Adrenal gland (tissue), 12 donors: ENCODE measurements around the gene AUTS2. TPM values are rescaled to one million over a fixed set of nuclear protein-coding genes. Genes with fewer than 3 reads are reported as not detected.

Experiments used
- DNase-seq, 7 donors: peaks; one replicate each; pipeline ENCODE4 v3.0.0-alpha.2; 2019 to 2020
- H3K27ac ChIP-seq, 5 donors: fragments of 200-600 bp; sonication (generic) in 4 of 5; 1 replicate in 3 of 5; 2 replicates in 2 of 5; pipeline versions ENCODE4 v1.5.1 to v1.8.0; 2016 to 2020; ENCODE audit warnings: mild to moderate bottlenecking in 1 of 5
- H3K27me3 ChIP-seq: fragments of 200-600 bp; 2 replicates; pipeline ENCODE4 v1.8.0; 2021
- H3K36me3 ChIP-seq, 2 donors: fragments of 200-600 bp; replicated peaks in 1 of 2; 1 replicate in 1 of 2; 2 replicates in 1 of 2; pipeline versions ENCODE4 v1.5.1 to v1.8.0; 2018 to 2022
- H3K4me1 ChIP-seq, 2 donors: fragments of 200-600 bp; replicated peaks in 1 of 2; 1 replicate in 1 of 2; 2 replicates in 1 of 2; pipeline versions ENCODE4 v1.5.1 to v1.8.0; 2018 to 2021
- H3K4me3 ChIP-seq, 4 donors: fragments of 200-600 bp; sonication (generic) in 3 of 4; one replicate each; pipeline ENCODE4 v1.5.1; 2016 to 2018
- H3K9me3 ChIP-seq, 3 donors: fragments of 200-600 bp; sonication (generic) in 1 of 3; replicated peaks in 1 of 3; 1 replicate in 2 of 3; 2 replicates in 1 of 3; pipeline versions ENCODE4 v1.5.1 to v1.8.0; 2016 to 2021
- POLR2A ChIP-seq, 2 donors: fragments of 450-650 bp; IDR thresholded peaks; one replicate each; pipeline ENCODE4 v1.6.1; 2017; ENCODE audit warnings: antibody characterized with exemption in 2 of 2, mild to moderate bottlenecking in 2 of 2, moderate library complexity in 1 of 2
- whole genome bisulfite sequencing, 4 donors: extraction: QIAGEN DNeasy Blood & Tissue Kit in 2 of 4; methylation state at CpG; one replicate each; pipeline versions ENCODE4 v1.1.5 to v1.1.7; 2013 to 2017; 5-methylcytosine and 5-hydroxymethylcytosine counted together
- intact Hi-C, 2 donors: fragments of 100-400 bp; cut with DNase I; formaldehyde crosslinking; loops; one replicate each; pipeline versions ENCODE4 v1.14.1 to v1.15.0; 2022 to 2023
- polyA plus RNA-seq, 3 donors: library from polyadenylated mRNA; stranded (reverse); fragments of 200-250 nt in 2 of 3; fragments of 350-450 nt in 1 of 3; fragmentation: Illumina TruSeq in 1 of 3; extraction: RNeasy Lipid Tissue Mini Kit (QIAGEN cat#74804) in 1 of 3; gene quantifications; one replicate each; pipeline ENCODE4 v1.2.3, GENCODE V29; 2013 to 2014
- total RNA-seq, 9 donors: library from RNA; depleted of rRNA in 4 of 9; stranded (reverse); fragments of >200 nt in 4 of 9; fragments of 120-200 nt in 1 of 9; fragmentation: NEBNext Ultra II Directional in 1 of 9; extraction: Animal tissue kit (Norgen Biotek cat#: 25700) in 1 of 9; gene quantifications; one replicate each; pipeline versions ENCODE4 v1.1.0 to v1.2.4, GENCODE V29; 2013 to 2023
- TF ChIP-seq, protein P1 (sequence below), 6 experiments: fragments of 450-650 bp in 4 of 6; fragments of 200-600 bp in 2 of 6; sonication (generic) in 1 of 6; IDR thresholded peaks; 1 replicate in 5 of 6; 2 replicates in 1 of 6; pipeline versions ENCODE4 v1.5.1 to v1.8.0; 2016 to 2021; ENCODE audit warnings: antibody characterized with exemption in 6 of 6, mild to moderate bottlenecking in 2 of 6, moderate library complexity in 1 of 6
- donor health status: healthy with polysubstance abuse.
- donor health status: Bipolar disorder and iron deficiency.
- donor health status: DM: yes; HTN: yes; CAD: no.
- donor health status: DM: no; HTN: no; CAD: no.
- donor health status: DM: no; HTN: no; CAD: no.
- donor health status: DM: yes; HTN: yes; CAD: no.

AUTS2 gene
- total and polyA plus RNA-seq, 12 donors: 6.4 to 44.0 (median 15.2) TPM

DNA sequence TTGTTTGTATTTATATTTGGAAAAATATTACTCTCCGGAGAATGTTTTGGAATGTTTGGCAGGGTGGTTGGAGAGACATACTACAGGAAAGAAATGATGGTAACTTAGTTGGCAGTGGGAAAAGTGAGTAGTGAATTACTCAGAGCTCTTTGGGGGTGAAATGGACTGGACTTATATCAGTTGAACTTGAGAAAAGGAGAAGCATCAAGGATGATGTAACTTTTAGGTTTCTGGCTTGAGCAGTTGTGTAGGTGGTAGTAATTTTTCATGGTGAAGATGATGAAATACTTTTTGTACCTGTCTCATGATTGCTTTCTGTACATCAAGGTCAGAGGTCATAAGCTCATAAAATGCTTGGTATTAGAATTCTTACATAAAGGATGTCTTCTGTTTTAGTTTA, 617.2 kb downstream of the AUTS2 start:
- no peaks in the 10 kb centered on the region for H3K27me3 ChIP-seq
- TF ChIP-seq POLR2A (IDR thresholded peaks at IDR 0.05): no peak
- TF ChIP-seq, protein P1, sequence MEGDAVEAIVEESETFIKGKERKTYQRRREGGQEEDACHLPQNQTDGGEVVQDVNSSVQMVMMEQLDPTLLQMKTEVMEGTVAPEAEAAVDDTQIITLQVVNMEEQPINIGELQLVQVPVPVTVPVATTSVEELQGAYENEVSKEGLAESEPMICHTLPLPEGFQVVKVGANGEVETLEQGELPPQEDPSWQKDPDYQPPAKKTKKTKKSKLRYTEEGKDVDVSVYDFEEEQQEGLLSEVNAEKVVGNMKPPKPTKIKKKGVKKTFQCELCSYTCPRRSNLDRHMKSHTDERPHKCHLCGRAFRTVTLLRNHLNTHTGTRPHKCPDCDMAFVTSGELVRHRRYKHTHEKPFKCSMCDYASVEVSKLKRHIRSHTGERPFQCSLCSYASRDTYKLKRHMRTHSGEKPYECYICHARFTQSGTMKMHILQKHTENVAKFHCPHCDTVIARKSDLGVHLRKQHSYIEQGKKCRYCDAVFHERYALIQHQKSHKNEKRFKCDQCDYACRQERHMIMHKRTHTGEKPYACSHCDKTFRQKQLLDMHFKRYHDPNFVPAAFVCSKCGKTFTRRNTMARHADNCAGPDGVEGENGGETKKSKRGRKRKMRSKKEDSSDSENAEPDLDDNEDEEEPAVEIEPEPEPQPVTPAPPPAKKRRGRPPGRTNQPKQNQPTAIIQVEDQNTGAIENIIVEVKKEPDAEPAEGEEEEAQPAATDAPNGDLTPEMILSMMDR (IDR thresholded peaks at IDR 0.05): no peak
- H3K27ac ChIP-seq: no peak overlapping the region
- no peak overlapping the region for H3K4me3 ChIP-seq
- H3K9me3 ChIP-seq: no peaks in the 10 kb centered on the region
- DNase-seq: no peak
- H3K4me1 ChIP-seq: no peaks in the 10 kb centered on the region
- no peaks in the 10 kb centered on the region for H3K36me3 ChIP-seq
- 33 to 59% (median 54%) methylated on average over 1 of the region's 1 CpG for WGBS, 4 donors
- intact Hi-C loops: no loop called here

DNA sequence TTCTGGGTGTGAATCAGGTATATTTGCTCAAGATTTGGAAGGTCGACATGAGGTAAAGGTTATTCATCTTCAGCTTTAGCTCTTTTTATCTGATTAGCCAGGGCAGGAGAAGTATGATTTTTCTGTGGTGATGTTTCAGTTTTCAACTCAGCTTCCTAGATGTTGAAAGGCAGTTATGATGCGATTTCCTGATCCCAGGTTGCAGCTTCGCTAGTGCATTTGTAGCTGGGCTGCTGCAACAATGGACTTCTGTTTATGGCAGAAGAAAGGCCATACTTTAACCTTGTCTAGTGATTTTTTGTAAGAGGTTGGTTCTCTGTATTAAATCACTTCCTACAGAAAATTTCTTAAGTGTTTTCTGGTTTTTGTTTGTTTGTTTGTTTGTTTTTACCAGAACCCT, 619.3 kb downstream of the AUTS2 start:
- Histone ChIP-seq H3K4me3 (no peak overlapping the region), H3K9me3 (no peaks in the 10 kb centered on the region), H3K4me1 (no peaks in the 10 kb centered on the region), H3K36me3 (no peaks in the 10 kb centered on the region), H3K27ac (no peak overlapping the region), H3K27me3 (no peaks in the 10 kb centered on the region)
- intact Hi-C loops: no loop called here
- DNase-seq: no peak
- TF ChIP-seq, protein P1 (IDR thresholded peaks at IDR 0.05): no peak
- no peak for TF ChIP-seq POLR2A (IDR thresholded peaks at IDR 0.05)
- 76 to 83% (median 80%) methylated on average over 3 of the region's 3 CpGs for WGBS, 4 donors

DNA sequence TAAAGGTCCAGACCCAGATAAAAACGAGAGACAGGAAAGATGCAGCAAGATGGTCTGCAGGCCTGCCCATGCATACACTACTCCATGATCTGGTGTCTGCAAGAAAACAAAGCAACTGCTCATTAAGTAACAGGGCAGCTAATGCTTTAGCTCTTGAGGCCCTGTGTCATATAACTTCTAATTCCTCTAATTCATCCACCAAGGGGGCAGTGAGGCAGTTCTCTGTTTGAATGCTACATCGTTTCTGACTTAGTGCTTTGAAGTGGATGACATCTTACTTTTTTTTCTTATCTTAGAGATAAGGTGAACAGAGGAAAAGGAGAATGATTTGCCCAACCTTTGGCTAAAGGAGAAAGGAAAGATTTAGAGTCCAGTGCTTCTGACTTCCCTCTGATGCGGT, 619.7 kb downstream of the AUTS2 start:
- TF ChIP-seq, protein P1 (IDR thresholded peaks at IDR 0.05): no peak
- TF ChIP-seq POLR2A (IDR thresholded peaks at IDR 0.05): no peak
- no peaks in the 10 kb centered on the region for H3K4me1 ChIP-seq
- WGBS, 4 donors: 67 to 78% (median 74%) methylated on average over 3 of the region's 3 CpGs
- no peak overlapping the region for H3K27ac ChIP-seq
- H3K4me3 ChIP-seq: no peak overlapping the region
- no peaks in the 10 kb centered on the region for H3K9me3 ChIP-seq
- H3K36me3 ChIP-seq: no peaks in the 10 kb centered on the region
- intact Hi-C loops: no loop called here
- no peak for DNase-seq
- H3K27me3 ChIP-seq: no peaks in the 10 kb centered on the region

DNA sequence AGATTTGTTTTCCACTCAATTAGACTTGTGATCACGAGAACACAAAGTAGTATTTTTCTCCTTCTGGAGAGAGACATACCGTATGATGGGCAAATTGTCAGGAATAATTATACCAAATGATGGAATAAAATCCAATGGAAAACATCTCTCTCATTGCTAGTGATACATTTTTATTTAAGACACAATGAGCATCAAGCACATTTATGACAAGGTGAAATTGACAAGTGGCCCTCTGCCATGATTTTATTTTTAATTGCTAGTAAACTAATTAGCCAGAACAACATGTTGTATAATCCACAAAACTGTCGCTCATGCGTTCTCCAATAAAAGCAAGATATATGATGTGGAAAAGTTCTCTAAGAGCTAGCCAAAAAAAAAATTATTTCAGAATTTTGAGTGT, 620.8 kb downstream of the AUTS2 start:
- intact Hi-C loops: no loop called here
- 93 to 96% (median 95%) methylated on average over 4 of the region's 4 CpGs for WGBS, 4 donors

More for the DNA sequence above, 620.8 kb downstream of the AUTS2 start:
- DNase-seq: no peak
- H3K4me1 ChIP-seq: no peaks in the 10 kb centered on the region
- H3K9me3 ChIP-seq: no peaks in the 10 kb centered on the region
- no peak overlapping the region for H3K27ac ChIP-seq
- TF ChIP-seq, protein P1 (IDR thresholded peaks at IDR 0.05): no peak
- TF ChIP-seq POLR2A (IDR thresholded peaks at IDR 0.05): no peak
- no peak overlapping the region for H3K4me3 ChIP-seq
- no peaks in the 10 kb centered on the region for H3K27me3 ChIP-seq
- H3K36me3 ChIP-seq: no peaks in the 10 kb centered on the region
